OCI-LY3 (cell line): Measurements from ENCODE around the gene MGST3.

Experiments used
- H2AFZ ChIP-seq: fragments of 200-600, 300-600 bp; shearing (Covaris generic); 2 replicates; pipeline ENCODE4 v1.6.0; 2014; ENCODE audit warnings: antibody characterized with exemption, low read depth, low read length
- H3K27ac ChIP-seq: fragments of 200-600, 300-600 bp; sonication (generic); 2 replicates; pipeline ENCODE4 v1.5.1; 2014; ENCODE audit warnings: mild to moderate bottlenecking, low read length, moderate library complexity, mixed read lengths
- H3K27me3 ChIP-seq: fragments of 200-600, 300-600 bp; sonication (generic); 2 replicates; pipeline ENCODE4 v1.6.1; 2014; ENCODE audit warnings: low read depth, low read length, mixed read lengths
- H3K36me3 ChIP-seq: fragments of 200-600, 300-600 bp; sonication (generic); replicated peaks from 2 replicates; pipeline ENCODE3; 2014; ENCODE audit warnings: low read depth, low read length, mixed read lengths
- H3K4me1 ChIP-seq: fragments of 300-600, 200-600 bp; sonication (generic); 2 replicates; pipeline ENCODE4 v1.6.1; 2014; ENCODE audit warnings: low read length, mixed read lengths
- H3K4me2 ChIP-seq: fragments of 200-600, 300-600 bp; sonication (generic); 2 replicates; pipeline ENCODE4 v1.6.1; 2014; ENCODE audit warnings: low read length, mixed read lengths
- H3K4me3 ChIP-seq: fragments of 300-600, 200-600 bp; sonication (generic); 2 replicates; pipeline ENCODE4 v1.5.1; 2014; ENCODE audit warnings: antibody characterized with exemption, mild to moderate bottlenecking, low read length, moderate library complexity
- H3K79me2 ChIP-seq: fragments of 300-600, 200-600 bp; shearing (Covaris generic); 2 replicates; pipeline ENCODE4 v1.6.1; 2014; ENCODE audit warnings: mild to moderate bottlenecking, low read length, mixed read lengths
- H3K9ac ChIP-seq: fragments of 300-600, 200-600 bp; shearing (Covaris generic); 2 replicates; pipeline ENCODE4 v1.6.0; 2014; ENCODE audit warnings: mild to moderate bottlenecking, low read length, moderate library complexity
- H3K9me3 ChIP-seq: fragments of 200-600, 300-600 bp; shearing (Covaris generic); 2 replicates; pipeline ENCODE4 v1.6.1; 2014; ENCODE audit warnings: low read length, mixed read lengths; ENCODE audit not compliant: insufficient read depth
- H4K20me1 ChIP-seq: fragments of 200-600, 300-600 bp; sonication (generic); 2 replicates; pipeline ENCODE4 v1.6.1; 2016; ENCODE audit warnings: low read length, mixed read lengths; ENCODE audit not compliant: insufficient read depth
- CTCF ChIP-seq: fragments of 200-600, 300-600 bp; sonication (generic); IDR thresholded peaks from 2 replicates; pipeline ENCODE4 v1.5.1; 2014; ENCODE audit warnings: antibody characterized with exemption, low read length, low read depth
- EZH2phosphoT487 ChIP-seq: fragments of 200-600 bp; shearing (Covaris generic); IDR thresholded peaks from 2 replicates; pipeline ENCODE4 v1.6.1; 2018; ENCODE audit warnings: antibody characterized with exemption, mixed run types, low read depth

Gene MGST3

GRCh38 chr1:165633614-165634013 lies 2.6 kb downstream of the MGST3 start:
- no peak overlapping the region for H3K4me3 ChIP-seq
- no peaks in the 10 kb centered on the region for H3K79me2 ChIP-seq
- H3K4me1 ChIP-seq = peaks cover 46% of the 10 kb centered on the region
- no peaks in the 10 kb centered on the region for H3K36me3 ChIP-seq
- peaks cover 29% of the 10 kb centered on the region; the same call in 1 of the 2 replicates for H4K20me1 ChIP-seq
- TF ChIP-seq CTCF = no peak
- no peak for TF ChIP-seq EZH2phosphoT487
- H3K27ac ChIP-seq = no peak overlapping the region
- peak overlapping the region; percentile 42 for H3K4me2 ChIP-seq
- H3K9ac ChIP-seq = no peak overlapping the region
- H3K27me3 ChIP-seq = peaks cover 54% of the 10 kb centered on the region
- no peak overlapping the region for H2AFZ ChIP-seq
- H3K9me3 ChIP-seq = no peaks in the 10 kb centered on the region

- Histone ChIP-seq H3K4me3 (no peak overlapping the region), H4K20me1 (peaks cover 29% of the 10 kb centered on the region; the same call in 1 of the 2 replicates), H3K27ac (no peak overlapping the region), H2AFZ (no peak overlapping the region), H3K36me3 (no peaks in the 10 kb centered on the region), H3K9ac (no peak overlapping the region), H3K9me3 (no peaks in the 10 kb centered on the region), H3K4me1 (peaks cover 46% of the 10 kb centered on the region), H3K27me3 (peaks cover 54% of the 10 kb centered on the region), H3K79me2 (no peaks in the 10 kb centered on the region), H3K4me2 (peak overlapping the region; percentile 42)
- TF ChIP-seq EZH2phosphoT487 (no peak), CTCF (no peak)
Measured at GRCh38 chr1:165634154-165634921, 3.3 kb downstream of the MGST3 start.

GRCh38 chr1:165635329-165635728 lies 4.3 kb downstream of the MGST3 start:
- TF ChIP-seq CTCF (no peak), EZH2phosphoT487 (no peak)
- Histone ChIP-seq H3K27ac (no peak overlapping the region), H3K79me2 (no peaks in the 10 kb centered on the region), H3K9ac (no peak overlapping the region), H3K27me3 (peaks cover 48% of the 10 kb centered on the region), H3K4me2 (peak overlapping the region; percentile 51), H3K36me3 (no peaks in the 10 kb centered on the region), H3K9me3 (no peaks in the 10 kb centered on the region), H2AFZ (no peak overlapping the region), H3K4me1 (peaks cover 41% of the 10 kb centered on the region), H4K20me1 (peaks cover 29% of the 10 kb centered on the region; the same call in 1 of the 2 replicates), H3K4me3 (no peak overlapping the region)

GRCh38 chr1:165635823-165636222 lies 4.8 kb downstream of the MGST3 start:
- peaks cover 48% of the 10 kb centered on the region for H3K27me3 ChIP-seq
- no peaks in the 10 kb centered on the region for H3K36me3 ChIP-seq
- peaks cover 41% of the 10 kb centered on the region for H3K4me1 ChIP-seq
- TF ChIP-seq EZH2phosphoT487 (no peak), CTCF (no peak)
- H3K9ac ChIP-seq = no peak overlapping the region
- peaks cover 29% of the 10 kb centered on the region; the same call in 1 of the 2 replicates for H4K20me1 ChIP-seq
- peak overlapping the region; percentile 51 for H3K4me2 ChIP-seq
- peak overlapping the region; percentile 24; the same call in 1 of the 2 replicates for H3K4me3 ChIP-seq
- no peaks in the 10 kb centered on the region for H3K79me2 ChIP-seq
- H3K9me3 ChIP-seq = no peaks in the 10 kb centered on the region
- no peak overlapping the region for H3K27ac ChIP-seq
- no peak overlapping the region for H2AFZ ChIP-seq
